ENCODE data around the gene RNF114.
"Not testable (repeated sequence)": the region's sequence is repeated elsewhere in the genome, so short reads cannot be mapped to it uniquely, and the experiment has no call there.

The RNF114 gene

GRCh38 chr20:49936153-49937026 is at the start of gene RNF114:
Gene RNF114 (plus strand): TSS chr20:49936397. CDS start chr20:49936413, 16 bp downstream.
- peak; percentile 90 to 94 for DNase-seq

GRCh38 chr20:49886571-49887213 is 49.5 kb upstream of the RNF114 start:
- no peak for DNase-seq

- no peak for DNase-seq
These were observed 48.7 kb upstream of the RNF114 start for GRCh38 chr20:49887251-49888211.

- DNase-seq, result peak; percentile 38 to 64
These were observed 47.8 kb upstream of the RNF114 start for GRCh38 chr20:49888212-49889000.

- DNase-seq, result no peak
These were observed 46.9 kb upstream of the RNF114 start for GRCh38 chr20:49889001-49889934.

- peak in 1 of 2 donors; percentile 25 for DNase-seq
These were observed 46.3 kb upstream of the RNF114 start for GRCh38 chr20:49889935-49890333.

GRCh38 chr20:49890471-49891361 is 45.5 kb upstream of the RNF114 start:
- no peak for DNase-seq

- DNase-seq, result no peak
These were observed 44.6 kb upstream of the RNF114 start for GRCh38 chr20:49891476-49892110.

- no peak for DNase-seq
These were observed 43.9 kb upstream of the RNF114 start for GRCh38 chr20:49892260-49892659.

- DNase-seq, result no peak
These were observed 43.4 kb upstream of the RNF114 start for GRCh38 chr20:49892817-49893216.

- no peak for DNase-seq
These were observed 42.7 kb upstream of the RNF114 start for GRCh38 chr20:49893242-49894072.

- DNase-seq, result peak in 1 of 2 donors; percentile 18
These were observed 42.1 kb upstream of the RNF114 start for GRCh38 chr20:49894073-49894470.

- DNase-seq, result not testable (repeated sequence)
These were observed 40.6 kb upstream of the RNF114 start for GRCh38 chr20:49895474-49896093.

- DNase-seq, result no peak
These were observed 40.0 kb upstream of the RNF114 start for GRCh38 chr20:49896204-49896603.

GRCh38 chr20:49899541-49900383 is 36.4 kb upstream of the RNF114 start:
- no peak for DNase-seq

- DNase-seq, result no peak
These were observed 34.6 kb upstream of the RNF114 start for GRCh38 chr20:49901588-49901987.
